Small intestine (tissue), 7 donors: Measurements from ENCODE around the gene RIOX2. TPM values are rescaled to one million over a fixed set of nuclear protein-coding genes. Genes with fewer than 3 reads are reported as not detected.

ENCODE experiments used
- DNase-seq, 2 donors: peaks; one replicate each; pipeline versions ENCODE4 v3.0.0 to v3.0.0-alpha.2; 2013
- FAIRE-seq: peaks from 2 replicates; lab custom pipeline; 2012; peaks lifted over from hg19 to GRCh38; lab: Jason Lieb, UNC
- H3K27ac ChIP-seq, 3 donors: one replicate each; pipeline ENCODE4 v1.5.1; 2013; ENCODE audit warnings: low read length in 2 of 3, mild to moderate bottlenecking in 2 of 3, control low read depth in 1 of 3, inconsistent platforms in 1 of 3, low read depth in 1 of 3, moderate library complexity in 1 of 3
- H3K27me3 ChIP-seq, 3 donors: one replicate each; pipeline ENCODE4 v1.6.1; 2013; ENCODE audit warnings: low read length in 3 of 3, inconsistent platforms in 1 of 3; ENCODE audit not compliant: control insufficient read depth in 3 of 3, insufficient read depth in 3 of 3
- H3K36me3 ChIP-seq, 3 donors: one replicate each; pipeline ENCODE4 v1.6.1; 2013; ENCODE audit warnings: low read length in 3 of 3, inconsistent platforms in 1 of 3, low read depth in 1 of 3, mild to moderate bottlenecking in 1 of 3, moderate library complexity in 1 of 3; ENCODE audit not compliant: control insufficient read depth in 3 of 3, insufficient read depth in 2 of 3
- H3K4me1 ChIP-seq, 3 donors: one replicate each; pipeline ENCODE4 v1.6.1; 2013; ENCODE audit warnings: low read length in 2 of 3, inconsistent platforms in 1 of 3, low read depth in 1 of 3, mild to moderate bottlenecking in 1 of 3, moderate library complexity in 1 of 3; ENCODE audit not compliant: control insufficient read depth in 3 of 3, insufficient read depth in 2 of 3
- H3K4me3 ChIP-seq, 3 donors: one replicate each; pipeline ENCODE4 v1.5.1; 2013; ENCODE audit warnings: low read length in 3 of 3, control low read depth in 1 of 3, inconsistent platforms in 1 of 3, low read depth in 1 of 3, mild to moderate bottlenecking in 1 of 3, moderate library complexity in 1 of 3
- H3K9me3 ChIP-seq, 2 donors: one replicate each; pipeline ENCODE4 v1.6.1; 2013; ENCODE audit warnings: low read depth in 1 of 2, low read length in 1 of 2; ENCODE audit not compliant: control insufficient read depth in 2 of 2, insufficient read depth in 1 of 2
- WGBS, 3 donors: extraction: QIAGEN DNeasy Blood & Tissue Kit; methylation state at CpG; one replicate each; pipeline ENCODE4 v1.1.7; 2013; 5-methylcytosine and 5-hydroxymethylcytosine counted together
- polyA plus RNA-seq, 4 donors: library from polyadenylated mRNA; stranded (reverse) in 3 of 4; unstranded in 1 of 4; fragments of 200-250 nt in 3 of 4; fragments of 120-200 nt in 1 of 4; gene quantifications; one replicate each; pipeline versions ENCODE4 v1.2.1 to v1.2.3, GENCODE V29; 2013
- donor health status: healthy with polysubstance abuse.
- donor health status: control.
- donor health status: control.
- donor health status: Bipolar disorder and iron deficiency.
- donor health status: healthy.

Gene RIOX2
- polyA plus RNA-seq, 4 donors: 5.6 to 26.4 (median 10.6) TPM

- FAIRE-seq (no peak), DNase-seq (no peak)
- H3K4me1 ChIP-seq: no peaks in the 10 kb centered on the region
- H3K27ac ChIP-seq: no peak overlapping the region
- no peaks in the 10 kb centered on the region for H3K27me3 ChIP-seq
- peaks cover 0 to 2% (median 2%) of the 10 kb centered on the region in 3 donors for H3K36me3 ChIP-seq
- H3K4me3 ChIP-seq: no peak overlapping the region
- no peaks in the 10 kb centered on the region for H3K9me3 ChIP-seq
- WGBS, 3 donors: 71 to 78% (median 75%) methylated on average over 4 of the region's 4 CpGs
These were observed 39.8 kb downstream of the RIOX2 start for GRCh38 chr3:97932387-97932801.

GRCh38 chr3:97931218-97931617 is 41.0 kb downstream of the RIOX2 start:
- H3K9me3 ChIP-seq: no peaks in the 10 kb centered on the region
- 60 to 70% (median 67%) methylated on average over 2 of the region's 2 CpGs for WGBS, 3 donors
- no peak overlapping the region for H3K4me3 ChIP-seq
- peaks cover 0 to 2% (median 2%) of the 10 kb centered on the region in 3 donors for H3K36me3 ChIP-seq
- FAIRE-seq (no peak), DNase-seq (no peak)
- H3K4me1 ChIP-seq: no peaks in the 10 kb centered on the region
- H3K27ac ChIP-seq: no peak overlapping the region
- H3K27me3 ChIP-seq: no peaks in the 10 kb centered on the region

DNA sequence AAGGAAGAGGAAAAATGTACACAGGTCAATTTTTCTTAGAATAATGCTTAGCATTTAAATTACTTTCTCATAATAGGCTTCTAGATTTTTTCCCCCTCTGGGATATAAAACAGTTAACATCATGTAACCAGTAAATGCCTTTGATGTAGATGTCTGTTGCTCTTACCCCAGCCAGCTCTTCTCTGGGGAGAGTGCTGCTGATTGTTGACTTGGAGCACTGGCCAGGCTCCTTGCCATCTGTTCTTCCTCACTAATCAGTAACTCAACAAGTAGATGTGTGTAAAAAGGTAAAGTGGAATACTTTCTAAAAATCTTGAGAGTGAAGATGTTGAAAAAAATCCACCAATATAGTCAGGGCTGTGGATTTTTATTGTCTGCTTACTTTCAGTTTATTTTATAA is 42.2 kb downstream of the RIOX2 start:
- FAIRE-seq: no peak
- peaks cover 0 to 2% (median 0%) of the 10 kb centered on the region in 3 donors for H3K36me3 ChIP-seq
- no peak overlapping the region for H3K27ac ChIP-seq
- H3K9me3 ChIP-seq: no peaks in the 10 kb centered on the region
- no peaks in the 10 kb centered on the region for H3K27me3 ChIP-seq
- H3K4me3 ChIP-seq: no peak overlapping the region
- H3K4me1 ChIP-seq: no peaks in the 10 kb centered on the region
- no peak for DNase-seq

- Histone ChIP-seq H3K27ac (no peak overlapping the region), H3K27me3 (no peaks in the 10 kb centered on the region), H3K9me3 (no peaks in the 10 kb centered on the region), H3K4me1 (no peaks in the 10 kb centered on the region), H3K4me3 (no peak overlapping the region), H3K36me3 (peaks cover 0 to 2% (median 0%) of the 10 kb centered on the region in 3 donors)
- no peak for FAIRE-seq
- WGBS, 3 donors: 82 to 93% (median 91%) methylated on average over 4 of the region's 4 CpGs
- DNase-seq: no peak
These were observed 43.2 kb downstream of the RIOX2 start for GRCh38 chr3:97928986-97929385.

DNA sequence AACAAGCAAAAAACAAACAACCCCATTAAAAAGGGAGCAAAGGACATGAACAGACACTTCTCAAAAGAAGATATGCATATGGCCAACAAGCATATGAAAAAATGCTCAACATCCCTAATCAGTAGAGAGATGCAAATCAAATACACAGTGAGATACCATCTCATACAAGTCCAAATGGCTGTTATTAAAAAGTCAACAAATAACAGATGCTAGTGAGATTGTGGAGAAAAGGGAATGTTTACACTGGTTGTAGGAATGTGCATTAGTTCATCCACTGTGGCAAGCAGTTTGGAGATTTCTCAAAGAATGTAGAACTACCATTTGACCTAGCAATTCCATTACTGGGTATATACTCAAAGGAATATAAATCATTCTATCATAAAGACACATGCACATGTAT is 44.5 kb downstream of the RIOX2 start:
- no peaks in the 10 kb centered on the region for H3K27me3 ChIP-seq
- H3K4me3 ChIP-seq: no peak overlapping the region
- DNase-seq (no peak), FAIRE-seq (no peak)
- H3K27ac ChIP-seq: no peak overlapping the region
- no peaks in the 10 kb centered on the region for H3K4me1 ChIP-seq
- peaks cover 0 to 2% (median 0%) of the 10 kb centered on the region in 3 donors for H3K36me3 ChIP-seq
- no peaks in the 10 kb centered on the region for H3K9me3 ChIP-seq

- FAIRE-seq (no peak), DNase-seq (no peak)
- Histone ChIP-seq H3K4me1 (no peaks in the 10 kb centered on the region), H3K4me3 (no peak overlapping the region), H3K9me3 (no peaks in the 10 kb centered on the region), H3K27me3 (no peaks in the 10 kb centered on the region), H3K36me3 (peaks cover 0 to 4% (median 2%) of the 10 kb centered on the region in 3 donors), H3K27ac (no peak overlapping the region)
- WGBS, 3 donors: 74 to 81% (median 79%) methylated on average over 3 of the region's 3 CpGs
These were observed 54.3 kb downstream of the RIOX2 start for GRCh38 chr3:97917813-97918536.

GRCh38 chr3:97916576-97916975 is 55.7 kb downstream of the RIOX2 start:
- no peak overlapping the region for H3K4me3 ChIP-seq
- no peak for DNase-seq
- FAIRE-seq: no peak
- H3K27me3 ChIP-seq: no peaks in the 10 kb centered on the region
- no peaks in the 10 kb centered on the region for H3K9me3 ChIP-seq
- no peak overlapping the region for H3K27ac ChIP-seq
- peaks cover 0 to 4% (median 2%) of the 10 kb centered on the region in 3 donors for H3K36me3 ChIP-seq
- no peaks in the 10 kb centered on the region for H3K4me1 ChIP-seq

- Histone ChIP-seq H3K27me3 (no peaks in the 10 kb centered on the region), H3K36me3 (peaks cover 0 to 4% (median 2%) of the 10 kb centered on the region in 3 donors), H3K4me1 (no peaks in the 10 kb centered on the region), H3K9me3 (no peaks in the 10 kb centered on the region), H3K27ac (no peak overlapping the region), H3K4me3 (no peak overlapping the region)
- 77 to 81% (median 81%) methylated on average over 2 of the region's 2 CpGs for WGBS, 3 donors
- FAIRE-seq (no peak), DNase-seq (no peak)
These were observed 57.8 kb downstream of the RIOX2 start for GRCh38 chr3:97914388-97914787.

GRCh38 chr3:97911459-97911858 is 60.8 kb downstream of the RIOX2 start:
- H3K27me3 ChIP-seq: no peaks in the 10 kb centered on the region
- H3K4me1 ChIP-seq: no peaks in the 10 kb centered on the region
- FAIRE-seq (no peak), DNase-seq (no peak)
- H3K9me3 ChIP-seq: no peaks in the 10 kb centered on the region
- H3K36me3 ChIP-seq: peaks cover 0 to 2% (median 0%) of the 10 kb centered on the region in 3 donors
- H3K27ac ChIP-seq: no peak overlapping the region
- H3K4me3 ChIP-seq: no peak overlapping the region
- 78 to 93% (median 85%) methylated on average over 3 of the region's 3 CpGs for WGBS, 3 donors
